Activated CD4-positive, alpha-beta T cell treated with anti-CD3 and anti-CD28 coated beads, Interleukin-2, amount 10 ng/mL, durations not matched to agents 7 days and 5 days (primary cell): ENCODE results near the gene CLMN. TPM values are rescaled to one million over a fixed set of nuclear protein-coding genes. Genes with fewer than 3 reads are reported as not detected.

Experiments
- CTCF ChIA-PET: fragments of 350-600 bp; sonication (Branson Sonifier 250); formaldehyde crosslinking; loops from one replicate; lab custom pipeline; 2021; ENCODE audit warnings: antibody characterized with exemption; lab: Charles Lee
- POLR2A ChIA-PET: fragments of 350-600 bp; sonication (Branson Sonifier 250); formaldehyde crosslinking; loops from one replicate; lab custom pipeline; 2021; ENCODE audit warnings: antibody characterized with exemption; lab: Charles Lee
- DNase-seq: peaks from one replicate; pipeline ENCODE4 v3.0.0-alpha.2; 2020
- H3K27ac Mint-ChIP-seq: one replicate; pipeline ENCODE4 v1.8.0; 2021; ENCODE audit warnings: mild to moderate bottlenecking, moderate library complexity, mixed read lengths
- H3K27me3 Mint-ChIP-seq: one replicate; pipeline ENCODE4 v1.8.0; 2021; ENCODE audit warnings: mixed read lengths
- H3K36me3 Mint-ChIP-seq: one replicate; pipeline ENCODE4 v1.8.0; 2021; ENCODE audit warnings: low read depth, mixed read lengths
- H3K4me1 Mint-ChIP-seq: one replicate; pipeline ENCODE4 v1.8.0; 2021; ENCODE audit warnings: mixed read lengths
- H3K4me3 Mint-ChIP-seq: one replicate; pipeline ENCODE4 v1.8.0; 2021; ENCODE audit warnings: mild to moderate bottlenecking, moderate library complexity, mixed read lengths
- H3K9me3 Mint-ChIP-seq: one replicate; pipeline ENCODE4 v1.8.0; 2021; ENCODE audit warnings: mixed read lengths
- total RNA-seq, 2 experiments: library from RNA; stranded (reverse); gene quantifications; one replicate each; pipeline ENCODE4 v1.2.3, GENCODE V29; 2021

The CLMN gene
- total RNA-seq, 2 experiments from 2014 or later, result 0.42 to 0.94 TPM

DNA sequence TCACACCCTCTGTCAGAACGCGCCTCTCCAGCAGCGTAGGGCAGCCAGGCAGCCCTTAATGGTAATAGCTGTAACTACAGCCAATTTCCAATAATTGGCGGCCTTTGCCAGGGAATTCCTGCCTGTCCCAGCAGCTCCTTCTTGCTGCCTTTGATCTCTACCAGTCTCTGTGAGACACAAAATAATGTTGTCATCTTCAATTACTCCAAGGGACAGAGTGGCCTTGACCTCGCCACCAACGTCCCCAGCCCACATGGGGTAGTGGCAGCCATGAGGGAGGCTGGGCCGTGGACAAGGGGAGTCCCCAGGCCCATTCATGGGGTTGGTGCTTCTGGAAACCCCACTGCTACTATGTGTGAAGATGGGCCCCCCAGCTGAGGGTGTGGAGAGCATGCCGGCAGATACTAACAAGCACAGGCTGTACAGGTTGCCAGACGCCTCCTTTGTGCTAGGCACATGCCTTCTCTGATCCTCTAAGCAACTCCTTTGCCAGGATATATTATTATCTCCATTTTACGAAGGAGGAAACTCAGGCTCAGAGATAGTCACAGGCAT, 17.4 kb upstream of the CLMN start:
- ChIA-PET CTCF (interaction anchor here (1.8 kb wide), 1 partner anchor 17 kb away, joined by 4 read pairs; the partner anchor contains the start of gene CLMN), POLR2A (no interaction called here)
- Mint-ChIP-seq H3K9me3 (no peaks in the 10 kb centered on the region), H3K27me3 (peaks cover 9% of the 10 kb centered on the region), H3K4me1 (no peaks in the 10 kb centered on the region), H3K36me3 (no peaks in the 10 kb centered on the region), H3K4me3 (no peak overlapping the region), H3K27ac (no peak overlapping the region)
- no peak for DNase-seq

GRCh38 chr14:95336192-95336760, 16.6 kb upstream of the CLMN start:
- H3K27me3 Mint-ChIP-seq, result peaks cover 3% of the 10 kb centered on the region
- H3K36me3 Mint-ChIP-seq, result no peaks in the 10 kb centered on the region
- H3K27ac Mint-ChIP-seq, result no peak overlapping the region
- no peak overlapping the region for H3K4me3 Mint-ChIP-seq
- no peaks in the 10 kb centered on the region for H3K4me1 Mint-ChIP-seq
- H3K9me3 Mint-ChIP-seq, result no peaks in the 10 kb centered on the region
- CTCF ChIA-PET, result interaction anchor here (1.8 kb wide), 1 partner anchor 17 kb away, joined by 4 read pairs; the partner anchor contains the start of gene CLMN
- no peak for DNase-seq
- POLR2A ChIA-PET, result no interaction called here

- POLR2A ChIA-PET, result no interaction called here
Measured at GRCh38 chr14:95335071-95335470, 15.4 kb upstream of the CLMN start.

GRCh38 chr14:95334044-95334443, 14.3 kb upstream of the CLMN start:
- no peak overlapping the region for H3K27ac Mint-ChIP-seq
- H3K9me3 Mint-ChIP-seq, result no peaks in the 10 kb centered on the region
- H3K4me3 Mint-ChIP-seq, result no peak overlapping the region
- no peaks in the 10 kb centered on the region for H3K4me1 Mint-ChIP-seq
- no peaks in the 10 kb centered on the region for H3K36me3 Mint-ChIP-seq
- peaks cover 3% of the 10 kb centered on the region for H3K27me3 Mint-ChIP-seq
- ChIA-PET CTCF (no interaction called here), POLR2A (no interaction called here)
- no peak for DNase-seq

More at GRCh38 chr14:95335071-95335470, 15.4 kb upstream of the CLMN start:
- Mint-ChIP-seq H3K4me3 (no peak overlapping the region), H3K27ac (no peak overlapping the region), H3K27me3 (peaks cover 2% of the 10 kb centered on the region), H3K4me1 (no peaks in the 10 kb centered on the region), H3K36me3 (no peaks in the 10 kb centered on the region), H3K9me3 (no peaks in the 10 kb centered on the region)
- no peak for DNase-seq
- CTCF ChIA-PET, result interaction anchor here (1.8 kb wide), 1 partner anchor 15 kb away, joined by 4 read pairs; the partner anchor contains the start of gene CLMN

- H3K4me1 Mint-ChIP-seq, result no peaks in the 10 kb centered on the region
- H3K36me3 Mint-ChIP-seq, result no peaks in the 10 kb centered on the region
- POLR2A ChIA-PET, result no interaction called here
- no peak for DNase-seq
- peaks cover 7% of the 10 kb centered on the region for H3K27me3 Mint-ChIP-seq
- CTCF ChIA-PET, result no interaction called here
- no peak overlapping the region for H3K4me3 Mint-ChIP-seq
- H3K27ac Mint-ChIP-seq, result no peak overlapping the region
- H3K9me3 Mint-ChIP-seq, result no peaks in the 10 kb centered on the region
Measured at GRCh38 chr14:95332641-95333040, 12.9 kb upstream of the CLMN start.

DNA sequence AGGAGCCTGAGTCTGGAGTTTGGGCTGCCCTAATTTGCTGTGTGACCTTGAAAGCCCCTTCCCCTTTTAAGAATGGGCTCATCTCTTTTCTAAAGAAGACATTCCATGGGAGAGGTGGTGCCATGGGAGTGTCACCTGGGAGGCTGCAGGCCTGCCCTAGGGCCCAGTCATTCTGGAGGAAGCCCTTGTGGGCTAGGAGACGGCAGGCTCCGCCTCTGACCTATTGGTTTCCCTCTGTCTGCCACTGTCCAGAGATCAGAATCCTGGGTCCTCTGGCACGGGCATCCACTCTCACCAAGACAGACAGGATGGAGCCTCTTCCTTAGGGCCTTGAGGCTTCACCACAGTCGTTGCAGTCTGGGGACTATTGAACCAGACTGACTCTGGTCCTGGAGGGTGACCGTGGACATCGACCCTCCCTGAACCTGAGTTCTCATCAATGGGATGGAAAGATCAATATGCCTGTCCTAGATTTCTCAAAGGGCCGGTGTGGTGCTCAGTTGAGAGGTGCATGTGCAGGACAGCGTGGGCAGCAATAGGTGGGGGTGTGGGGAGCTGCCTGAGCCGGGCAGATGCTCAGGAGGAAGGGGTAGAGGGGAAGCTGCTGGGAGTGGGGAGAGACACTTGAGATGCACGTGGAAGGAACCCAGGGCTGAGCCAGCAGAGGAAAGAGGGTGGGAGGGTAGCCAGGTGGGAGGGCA, 12.2 kb upstream of the CLMN start:
- H3K4me1 Mint-ChIP-seq, result no peaks in the 10 kb centered on the region
- DNase-seq, result no peak
- H3K9me3 Mint-ChIP-seq, result no peaks in the 10 kb centered on the region
- no peak overlapping the region for H3K27ac Mint-ChIP-seq
- H3K36me3 Mint-ChIP-seq, result no peaks in the 10 kb centered on the region
- peaks cover 7% of the 10 kb centered on the region for H3K27me3 Mint-ChIP-seq
- POLR2A ChIA-PET, result no interaction called here
- CTCF ChIA-PET, result interaction anchor here (0.7 kb wide), 1 partner anchor 67 kb away, joined by 6 read pairs; no protein-coding TSS in a partner anchor
- no peak overlapping the region for H3K4me3 Mint-ChIP-seq

- Mint-ChIP-seq H3K9me3 (no peaks in the 10 kb centered on the region), H3K4me3 (no peak overlapping the region), H3K27ac (no peak overlapping the region), H3K4me1 (no peaks in the 10 kb centered on the region), H3K36me3 (no peaks in the 10 kb centered on the region), H3K27me3 (peaks cover 12% of the 10 kb centered on the region)
- CTCF ChIA-PET, result interaction anchor here (0.7 kb wide), 1 partner anchor 66 kb away, joined by 6 read pairs; no protein-coding TSS in a partner anchor
- no peak for DNase-seq
- POLR2A ChIA-PET, result no interaction called here
Measured at GRCh38 chr14:95330591-95331370, 11.1 kb upstream of the CLMN start.

- no peaks in the 10 kb centered on the region for H3K4me1 Mint-ChIP-seq
- CTCF ChIA-PET, result no interaction called here
- no peak for DNase-seq
- H3K4me3 Mint-ChIP-seq, result no peak overlapping the region
- no peaks in the 10 kb centered on the region for H3K9me3 Mint-ChIP-seq
- peaks cover 12% of the 10 kb centered on the region for H3K27me3 Mint-ChIP-seq
- H3K36me3 Mint-ChIP-seq, result no peaks in the 10 kb centered on the region
- no peak overlapping the region for H3K27ac Mint-ChIP-seq
- POLR2A ChIA-PET, result no interaction called here
Measured at GRCh38 chr14:95329941-95330340, 10.2 kb upstream of the CLMN start.

DNA sequence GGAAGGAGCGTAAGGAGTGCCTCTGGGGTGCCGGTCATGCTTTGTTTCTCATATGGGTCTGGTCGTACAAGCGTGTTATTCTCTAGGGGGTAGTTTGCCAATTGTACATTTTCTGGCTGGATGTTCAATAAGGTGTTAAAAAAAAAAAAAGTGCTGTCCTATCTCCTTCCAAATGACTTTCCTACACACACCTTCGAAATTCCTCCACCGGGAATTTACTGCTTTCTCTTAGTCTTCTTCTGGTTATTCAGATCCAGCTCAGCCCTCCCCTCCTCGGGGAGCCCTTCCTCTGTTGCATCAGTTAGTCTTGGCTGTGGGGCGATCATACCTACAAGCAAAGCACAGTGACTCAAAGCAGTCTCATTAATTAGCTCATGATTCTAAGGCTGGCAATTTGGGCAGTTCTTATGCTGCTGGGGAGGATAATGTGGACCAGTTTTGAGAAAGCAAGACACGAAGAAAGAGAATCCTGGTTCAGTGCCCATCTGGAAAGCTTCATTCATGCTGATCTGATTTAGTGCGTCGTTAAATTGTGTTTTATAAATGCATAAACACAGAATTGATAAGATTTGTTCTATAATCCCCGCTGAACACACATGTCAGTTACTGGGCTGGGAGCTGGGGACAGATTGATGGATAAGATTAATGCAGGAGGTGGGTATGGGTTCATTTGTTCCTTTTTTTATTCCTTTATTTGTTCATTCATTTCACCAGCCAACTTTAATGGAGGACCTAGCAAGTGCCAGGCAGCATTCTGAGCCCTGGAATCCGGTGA, 9.2 kb upstream of the CLMN start:
- no peaks in the 10 kb centered on the region for H3K36me3 Mint-ChIP-seq
- CTCF ChIA-PET, result no interaction called here
- H3K4me1 Mint-ChIP-seq, result no peaks in the 10 kb centered on the region
- POLR2A ChIA-PET, result no interaction called here
- H3K4me3 Mint-ChIP-seq, result no peak overlapping the region
- no peak for DNase-seq
- H3K27me3 Mint-ChIP-seq, result peaks cover 12% of the 10 kb centered on the region
- no peak overlapping the region for H3K27ac Mint-ChIP-seq
- no peaks in the 10 kb centered on the region for H3K9me3 Mint-ChIP-seq

GRCh38 chr14:95327558-95328374, 8.1 kb upstream of the CLMN start:
- POLR2A ChIA-PET, result no interaction called here
- no peak overlapping the region for H3K27ac Mint-ChIP-seq
- DNase-seq, result no peak
- no peaks in the 10 kb centered on the region for H3K36me3 Mint-ChIP-seq
- H3K9me3 Mint-ChIP-seq, result no peaks in the 10 kb centered on the region
- peaks cover 12% of the 10 kb centered on the region for H3K27me3 Mint-ChIP-seq
- CTCF ChIA-PET, result no interaction called here
- no peak overlapping the region for H3K4me3 Mint-ChIP-seq
- no peaks in the 10 kb centered on the region for H3K4me1 Mint-ChIP-seq

- Mint-ChIP-seq H3K27me3 (peaks cover 19% of the 10 kb centered on the region), H3K36me3 (no peaks in the 10 kb centered on the region), H3K27ac (no peak overlapping the region), H3K9me3 (no peaks in the 10 kb centered on the region), H3K4me3 (no peak overlapping the region), H3K4me1 (no peaks in the 10 kb centered on the region)
- DNase-seq, result no peak
- ChIA-PET CTCF (no interaction called here), POLR2A (no interaction called here)
Measured at GRCh38 chr14:95326987-95327386, 7.3 kb upstream of the CLMN start.

DNA sequence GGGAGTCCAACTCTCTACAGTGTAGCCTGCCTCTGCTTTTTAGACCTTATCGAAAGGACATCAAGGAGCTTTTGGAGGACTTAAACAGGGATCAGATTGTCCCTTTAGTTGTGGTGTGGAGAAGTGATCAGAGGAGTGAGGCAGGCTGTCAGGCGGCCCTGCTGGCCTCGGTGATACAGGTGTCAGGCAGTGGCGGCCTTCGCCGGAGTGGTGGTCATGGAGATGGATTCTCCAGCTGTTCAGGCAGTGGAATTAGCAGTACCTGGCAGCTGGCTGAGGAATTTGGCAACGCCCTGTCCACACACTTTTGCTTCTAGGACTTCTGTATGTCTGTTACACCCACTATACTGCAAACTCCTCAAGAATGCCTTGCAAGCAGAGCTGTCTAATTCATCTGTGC, 4.2 kb upstream of the CLMN start:
- Mint-ChIP-seq H3K27me3 (peaks cover 31% of the 10 kb centered on the region), H3K4me3 (no peak overlapping the region), H3K36me3 (no peaks in the 10 kb centered on the region), H3K9me3 (no peaks in the 10 kb centered on the region), H3K27ac (no peak overlapping the region), H3K4me1 (peaks cover 4% of the 10 kb centered on the region)
- POLR2A ChIA-PET, result no interaction called here
- no peak for DNase-seq
- CTCF ChIA-PET, result no interaction called here
